AG09309 (cell line): Measurements from ENCODE around the gene URI1.
"Not testable (repeated sequence)": the region's sequence is repeated elsewhere in the genome, so short reads cannot be mapped to it uniquely, and the experiment has no call there.

Experiments used
- DNase-seq: peaks from one replicate; pipeline ENCODE4 v3.0.0-alpha.2; 2010; ENCODE audit warnings: low read depth
- H3K4me3 ChIP-seq: 2 replicates; pipeline ENCODE4 v1.5.1; 2011; ENCODE audit warnings: mild to moderate bottlenecking, low read depth, low read length, moderate library complexity; ENCODE audit not compliant: control insufficient read depth
- CTCF ChIP-seq: IDR thresholded peaks from 2 replicates; pipeline ENCODE4 v1.5.1; 2011; ENCODE audit warnings: mild to moderate bottlenecking, low read depth, low read length, inconsistent platforms; ENCODE audit not compliant: insufficient read depth, control insufficient read depth; ENCODE audit errors: missing control alignments

Gene URI1

GRCh38 chr19:29914933-29915332 is 27.1 kb upstream of the URI1 start:
- no peak overlapping the region for H3K4me3 ChIP-seq
- no peak for DNase-seq
- TF ChIP-seq CTCF = no peak

- DNase-seq = not testable (repeated sequence)
Observed at GRCh38 chr19:29915832-29916231, 26.2 kb upstream of the URI1 start.

GRCh38 chr19:29917911-29918310 is 24.1 kb upstream of the URI1 start:
- DNase-seq = no peak
- TF ChIP-seq CTCF = no peak
- H3K4me3 ChIP-seq = no peak overlapping the region

More at GRCh38 chr19:29915832-29916231, 26.2 kb upstream of the URI1 start:
- not testable (repeated sequence) for H3K4me3 ChIP-seq

- no peak for DNase-seq
- no peak for TF ChIP-seq CTCF
- H3K4me3 ChIP-seq = no peak overlapping the region
Observed at GRCh38 chr19:29918891-29919290, 23.1 kb upstream of the URI1 start.

- TF ChIP-seq CTCF = no peak
- no peak overlapping the region for H3K4me3 ChIP-seq
- DNase-seq = no peak
Observed at GRCh38 chr19:29922972-29923371, 19.1 kb upstream of the URI1 start.

- DNase-seq = no peak
- TF ChIP-seq CTCF = no peak
- no peak overlapping the region for H3K4me3 ChIP-seq
Observed at GRCh38 chr19:29923653-29924052, 18.4 kb upstream of the URI1 start.

GRCh38 chr19:29926031-29926430 is 16.0 kb upstream of the URI1 start:
- no peak overlapping the region for H3K4me3 ChIP-seq

More at GRCh38 chr19:29926031-29926430, 16.0 kb upstream of the URI1 start:
- no peak for DNase-seq
- TF ChIP-seq CTCF = no peak
